GM21360 (cell line): ENCODE measurements around the gene CNDP2.

Source experiments
- ATAC-seq: cut with Tn5 transposase; IDR thresholded peaks from one replicate; pipeline ENCODE4 v1.9.1; 2021; ENCODE audit warnings: mild to moderate bottlenecking, moderate library complexity; ENCODE audit not compliant: unreplicated experiment

The CNDP2 gene

GRCh38 chr18:74532511-74533025 lies 36.4 kb downstream of the CNDP2 start:
- no peak for ATAC-seq

- no peak for ATAC-seq
Measured at GRCh38 chr18:74533666-74534065, 37.5 kb downstream of the CNDP2 start.

- no peak for ATAC-seq
Measured at GRCh38 chr18:74534150-74534969, 38.2 kb downstream of the CNDP2 start, which contains the start of gene CNDP1. TSS of gene CNDP1 (plus strand) at chr18:74534500. CDS start at chr18:74534668, 168 bp downstream.

- no peak for ATAC-seq
Measured at GRCh38 chr18:74534981-74535649, 39.0 kb downstream of the CNDP2 start.

GRCh38 chr18:74539289-74539688 lies 43.1 kb downstream of the CNDP2 start:
- no peak for ATAC-seq

DNA sequence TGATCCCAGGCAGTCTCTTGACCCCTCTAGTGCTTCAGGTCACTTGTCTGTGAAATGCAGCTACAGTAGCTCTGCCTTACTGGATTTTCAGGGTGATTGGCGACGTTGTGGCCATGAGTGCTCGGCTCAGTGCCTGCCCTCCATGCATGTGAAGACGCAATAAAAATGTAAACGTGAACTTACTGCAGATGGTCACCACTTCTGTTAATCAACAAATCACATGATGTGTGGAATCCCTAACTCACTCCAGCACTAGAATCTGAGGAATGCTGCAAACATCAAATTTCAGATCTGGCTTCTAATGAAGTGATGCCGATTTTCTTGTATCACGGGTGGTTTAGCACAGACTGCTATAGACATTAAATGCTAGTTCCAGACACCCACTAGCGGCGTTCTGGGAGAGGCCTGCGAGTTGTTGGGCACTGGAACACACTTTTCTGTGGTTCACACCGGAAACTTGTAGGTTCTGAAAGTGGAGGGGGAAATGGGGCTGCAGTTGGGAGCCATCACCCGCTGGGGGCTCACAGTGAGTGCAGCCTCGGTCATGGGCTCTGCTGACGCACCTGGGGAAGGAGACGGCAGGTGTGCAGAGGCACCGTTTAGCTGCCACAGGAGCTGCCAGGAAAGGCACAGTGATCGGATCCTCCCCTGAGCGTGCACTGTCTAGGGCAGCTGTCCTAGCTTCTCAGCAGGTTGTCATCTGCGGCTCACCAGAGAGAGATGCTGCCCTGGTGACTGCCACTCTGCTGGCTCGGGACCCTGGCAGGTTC lies 44.7 kb downstream of the CNDP2 start:
- no peak for ATAC-seq

GRCh38 chr18:74541703-74542555 lies 45.8 kb downstream of the CNDP2 start:
- no peak for ATAC-seq

- no peak for ATAC-seq
Measured at GRCh38 chr18:74544898-74545297, 48.7 kb downstream of the CNDP2 start.

DNA sequence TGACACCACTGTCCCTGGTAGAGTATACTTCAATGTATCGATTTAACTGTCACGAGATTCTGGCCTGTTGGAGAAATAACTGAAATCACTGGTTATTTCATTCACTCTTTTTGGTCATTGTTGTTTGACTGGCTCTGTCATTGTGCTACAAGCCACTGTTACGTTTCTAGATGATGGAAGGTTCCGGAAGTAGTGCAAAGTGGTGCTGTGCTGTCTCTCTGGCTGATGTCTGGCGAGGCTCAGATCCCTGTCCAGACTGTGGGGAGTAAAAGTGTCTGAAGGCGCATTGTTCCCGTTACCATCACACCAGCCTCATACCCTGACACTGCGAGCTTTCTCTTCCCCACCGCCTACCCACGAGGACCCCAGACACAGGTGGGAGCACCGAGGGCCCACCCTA lies 49.8 kb downstream of the CNDP2 start:
- ATAC-seq, result no peak

- ATAC-seq, result no peak
Measured at GRCh38 chr18:74546751-74547530, 50.8 kb downstream of the CNDP2 start.

GRCh38 chr18:74547860-74548259 lies 51.7 kb downstream of the CNDP2 start:
- no peak for ATAC-seq

DNA sequence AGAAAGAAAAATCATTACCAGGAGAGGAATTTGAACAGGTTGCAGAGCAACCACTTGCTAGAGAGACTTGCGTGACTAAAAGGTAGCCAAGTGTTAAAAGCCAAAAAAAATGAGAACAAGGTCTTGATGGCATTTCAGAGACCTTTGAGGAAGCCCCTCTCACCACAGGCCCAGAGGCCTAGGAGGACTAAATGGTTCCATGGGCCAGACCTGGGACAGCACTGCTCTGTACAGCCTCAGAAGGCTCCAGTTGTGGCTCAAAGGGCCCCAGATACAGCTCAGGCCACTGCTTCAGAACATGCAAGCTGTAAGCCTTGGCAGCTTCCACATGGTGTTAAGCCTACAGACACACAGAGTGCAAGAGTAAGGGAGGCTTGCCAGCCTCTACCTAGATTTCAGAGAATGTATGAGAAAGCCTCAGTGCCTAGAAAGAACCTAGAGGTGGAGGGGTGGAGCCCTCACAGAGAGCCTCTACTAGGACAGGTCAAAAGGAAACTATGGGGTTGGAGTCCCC lies 53.5 kb downstream of the CNDP2 start:
- no peak for ATAC-seq

DNA sequence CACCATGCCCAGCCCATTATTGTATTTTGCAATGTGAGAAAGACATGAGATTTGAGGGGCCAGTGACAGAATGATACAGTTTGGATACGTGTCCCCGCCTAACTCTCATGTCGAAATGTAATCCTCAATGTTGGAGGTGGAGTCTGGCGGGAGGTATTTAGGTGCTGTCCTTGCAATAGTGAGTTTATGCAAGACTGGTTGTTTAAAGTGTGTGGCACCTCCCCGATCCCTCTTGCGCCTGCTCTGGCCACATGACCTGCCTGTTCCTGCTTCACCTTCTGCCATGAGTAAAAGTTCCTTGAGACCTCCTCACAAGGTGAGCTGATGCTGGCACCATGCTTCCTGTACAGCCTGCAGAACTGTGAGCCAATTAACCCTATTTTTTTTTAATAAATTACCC lies 54.7 kb downstream of the CNDP2 start:
- no peak for ATAC-seq

DNA sequence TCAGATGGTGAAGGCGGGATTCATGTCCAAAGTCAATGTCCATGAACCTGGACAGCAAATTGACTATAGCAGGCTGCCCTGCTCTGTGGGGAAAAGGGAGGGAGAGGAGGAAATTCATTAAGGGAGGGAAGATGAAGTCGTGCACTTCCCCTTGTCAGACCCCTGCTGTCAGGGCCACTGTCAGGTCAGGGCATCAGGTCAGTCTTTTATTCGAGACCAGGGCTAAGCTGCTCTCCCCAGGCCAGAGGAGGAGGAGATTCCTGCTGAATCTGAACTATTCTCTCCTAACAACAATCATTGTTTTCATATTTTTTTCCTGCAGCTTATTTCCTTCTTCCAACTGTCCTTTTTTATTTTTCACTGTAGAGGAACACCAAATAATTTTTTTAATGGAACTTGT lies 55.3 kb downstream of the CNDP2 start:
- no peak for ATAC-seq

DNA sequence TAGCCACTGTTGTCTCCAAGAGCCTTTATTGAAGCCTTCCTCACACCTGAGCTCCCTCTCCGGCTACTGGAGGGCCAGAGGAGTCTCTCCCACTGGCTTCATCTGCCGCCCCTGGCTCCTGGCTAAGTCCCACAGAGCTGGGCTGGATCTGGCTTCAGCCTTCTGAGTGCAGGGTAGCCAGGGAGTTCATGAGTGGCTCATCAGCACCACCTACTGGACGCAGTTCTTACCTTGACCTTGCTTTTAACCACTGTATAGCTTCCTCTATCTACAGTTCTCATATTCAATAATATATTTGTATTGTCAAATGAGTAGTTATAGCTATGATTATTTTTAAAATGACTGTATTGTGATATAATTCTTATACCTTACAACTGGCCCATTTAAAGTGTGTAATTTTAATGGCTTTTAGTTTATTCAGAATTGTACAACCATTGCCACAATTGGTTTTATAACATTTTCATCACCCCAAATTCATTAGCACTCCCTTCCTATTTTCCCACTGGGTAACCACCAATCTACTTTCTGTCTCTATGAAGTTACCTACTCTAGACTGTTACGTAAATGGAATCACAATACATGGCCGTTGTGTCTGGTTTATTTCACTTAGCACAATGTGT lies 55.9 kb downstream of the CNDP2 start:
- peak; percentile 97 for ATAC-seq

DNA sequence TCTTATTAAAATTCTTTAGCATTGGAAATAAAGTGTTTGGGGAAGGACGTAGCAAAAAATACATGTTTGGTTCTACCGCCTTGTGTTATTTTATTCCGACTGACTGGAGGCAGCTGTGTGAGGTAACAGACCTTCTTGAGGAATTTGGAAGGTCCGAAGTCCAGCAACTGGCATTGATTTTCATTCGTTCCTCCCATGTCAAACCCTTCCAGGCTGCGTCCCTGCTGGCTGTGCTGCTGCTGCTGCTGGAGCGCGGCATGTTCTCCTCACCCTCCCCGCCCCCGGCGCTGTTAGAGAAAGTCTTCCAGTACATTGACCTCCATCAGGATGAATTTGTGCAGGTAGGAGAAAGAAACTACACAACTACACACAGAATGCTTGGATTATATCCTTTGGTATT lies 60.0 kb downstream of the CNDP2 start:
- ATAC-seq, result no peak

DNA sequence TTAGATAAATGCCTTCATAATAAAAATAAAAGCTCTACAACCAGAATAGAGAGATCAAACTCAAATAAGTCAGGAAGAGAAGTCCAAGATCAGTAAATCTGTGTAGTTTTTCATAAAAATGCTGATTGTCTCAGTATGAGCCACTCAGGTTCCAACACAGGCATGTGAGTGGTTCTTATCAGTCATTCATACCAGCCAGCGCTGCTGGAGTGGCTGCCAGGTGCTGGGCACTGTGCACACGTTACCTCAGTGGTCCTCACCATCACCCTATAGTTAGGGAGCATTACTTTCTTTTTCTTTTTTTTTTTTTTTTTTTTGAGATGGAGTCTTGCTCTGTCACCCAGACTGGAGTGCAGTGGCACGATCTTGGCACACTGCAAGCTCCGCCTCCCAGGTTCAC lies 61.9 kb downstream of the CNDP2 start:
- ATAC-seq, result no peak

- ATAC-seq, result no peak
Measured at GRCh38 chr18:74562131-74562730, 66.1 kb downstream of the CNDP2 start.

GRCh38 chr18:74562775-74563174 lies 66.6 kb downstream of the CNDP2 start:
- no peak for ATAC-seq
